ENCODE measurements around the gene GID4.

GID4 gene

DNA sequence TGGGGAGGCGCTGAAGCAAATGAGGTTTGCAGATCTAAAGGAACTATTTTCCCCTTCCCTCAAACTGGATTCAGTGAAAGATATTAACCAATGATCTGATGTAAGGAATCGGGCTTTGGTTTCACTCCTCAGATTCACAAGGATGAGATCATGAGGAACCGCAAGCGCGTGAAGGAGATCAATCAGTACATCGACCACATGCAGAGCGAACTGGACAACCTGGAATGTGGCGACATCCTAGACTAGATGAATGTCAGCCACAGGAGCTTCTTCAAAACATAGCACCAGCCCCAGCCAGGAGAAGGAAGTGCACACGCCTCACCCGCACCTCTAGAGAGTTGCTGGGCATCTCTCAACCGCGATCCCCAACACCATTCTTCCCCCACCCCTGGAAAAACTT is 22.8 kb upstream of the GID4 start:
- DNase-seq (ENCODE audit: low read depth): no peak

DNA sequence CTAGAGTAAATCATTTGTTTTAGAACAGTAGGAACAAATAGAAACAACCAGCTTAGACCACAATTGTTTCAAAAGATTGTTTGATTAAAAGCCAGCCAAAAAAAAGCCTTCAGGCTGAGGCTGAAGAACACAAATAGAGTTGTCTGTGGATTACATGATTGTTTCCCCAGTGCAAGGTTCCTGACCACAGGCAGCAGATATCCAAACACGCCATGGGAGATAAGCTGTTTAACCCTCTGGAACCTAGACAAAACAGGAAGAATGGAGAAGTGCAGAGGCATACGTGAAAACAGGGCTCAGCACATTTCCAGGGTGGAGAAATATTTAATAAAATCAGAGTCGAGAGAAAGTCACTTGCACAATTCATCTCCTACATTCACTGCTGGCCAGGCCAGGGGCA is 21.2 kb upstream of the GID4 start:
- DNase-seq (ENCODE audit: low read depth): no peak

DNA sequence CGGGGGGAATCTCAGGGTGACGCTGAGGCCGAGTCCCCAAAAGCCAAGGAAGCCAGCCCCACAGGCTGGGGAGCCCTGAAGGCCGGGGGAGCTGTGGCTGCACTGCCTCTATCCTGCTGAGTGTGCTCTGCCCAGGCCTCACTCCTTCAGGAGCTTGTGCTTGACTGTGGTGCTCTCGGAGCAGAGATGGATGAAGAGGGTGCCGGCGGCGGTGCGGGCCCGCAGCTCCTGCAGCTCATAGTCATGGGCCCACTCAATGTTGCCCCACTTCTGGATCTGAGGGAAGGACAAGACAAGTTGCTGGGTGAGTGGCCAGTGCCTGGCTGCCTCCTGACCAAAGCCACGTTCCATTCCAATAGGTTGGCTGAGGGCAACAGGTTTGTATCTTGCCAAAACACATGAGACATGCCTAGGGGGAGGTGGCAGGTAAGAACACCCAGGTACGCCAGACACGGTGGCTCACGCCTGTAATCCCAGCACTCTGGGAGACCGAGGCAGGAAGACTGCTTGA is 20.7 kb upstream of the GID4 start:
- no peak for DNase-seq (ENCODE audit: low read depth)

DNA sequence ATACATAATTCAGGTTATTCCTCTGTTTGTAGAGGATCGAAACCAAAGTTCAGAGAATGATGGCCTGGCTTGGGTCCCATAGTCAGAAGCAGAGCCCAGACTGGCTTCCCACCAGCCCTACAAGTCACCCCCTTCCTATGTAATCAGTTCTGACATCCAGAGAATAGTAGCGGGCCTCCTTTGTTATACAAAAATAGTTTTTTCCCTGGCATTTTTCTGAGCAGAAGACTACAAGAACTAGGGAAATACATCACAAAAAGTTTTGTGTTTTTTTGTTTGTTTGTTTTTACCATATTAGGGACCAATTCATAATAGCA is 19.4 kb upstream of the GID4 start:
- DNase-seq (ENCODE audit: low read depth): no peak

DNA sequence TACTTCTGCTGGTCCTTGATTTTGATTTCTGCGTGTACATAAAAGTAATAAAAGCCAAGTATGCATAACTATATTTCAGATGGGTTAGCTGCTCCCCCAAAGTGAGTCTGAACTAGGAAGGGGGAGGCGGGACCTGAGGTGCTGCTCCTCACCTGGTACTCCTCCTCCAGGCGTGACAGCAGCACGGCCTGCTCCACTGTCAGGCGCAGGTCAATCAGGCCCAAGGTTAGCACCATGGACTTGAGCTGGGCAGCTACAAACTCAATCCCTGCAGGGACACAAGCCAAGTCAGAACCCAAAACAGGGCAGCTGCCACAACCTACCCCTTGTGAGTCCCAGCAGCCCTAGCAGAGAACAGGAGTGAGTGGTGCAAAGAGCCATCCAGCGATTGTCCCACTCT is 18.2 kb upstream of the GID4 start:
- DNase-seq (ENCODE audit: low read depth): no peak

- DNase-seq (ENCODE audit: low read depth): no peak
Measured at GRCh38 chr17:18021372-18021771, 17.8 kb upstream of the GID4 start.

DNA sequence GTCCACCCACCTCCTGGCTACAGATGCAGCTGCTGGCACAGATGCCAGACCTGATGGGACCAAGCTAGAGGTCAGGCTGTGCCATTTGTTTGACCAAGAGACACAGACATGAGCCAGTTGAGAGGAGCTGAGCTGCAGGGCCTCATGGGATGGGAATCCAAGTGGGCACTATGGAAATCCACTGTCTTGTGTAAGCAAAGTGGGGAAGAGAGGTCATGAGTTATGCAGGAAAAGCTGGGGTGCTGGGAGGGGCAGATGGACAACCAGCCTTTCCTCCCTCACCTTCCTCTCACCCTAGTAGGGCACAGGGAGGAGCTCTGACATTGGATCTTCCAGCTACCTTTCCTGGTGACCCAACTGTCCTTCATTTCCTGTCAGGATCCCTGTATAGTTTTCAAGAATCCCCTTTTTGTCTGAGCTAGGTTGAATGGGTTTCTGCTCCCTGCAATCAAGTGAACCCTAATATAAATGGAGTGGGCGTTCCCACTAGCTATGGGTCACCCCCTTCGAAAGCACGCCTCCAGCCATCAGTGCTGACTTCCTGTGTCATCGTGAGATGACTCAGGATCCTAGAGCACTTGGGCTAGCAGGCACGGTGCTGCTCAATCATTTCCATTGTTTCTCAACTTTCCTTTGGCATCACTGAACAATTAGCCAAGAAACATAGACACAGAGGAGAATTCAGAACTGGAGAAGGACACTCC is 13.8 kb upstream of the GID4 start:
- peak; percentile 7 for DNase-seq (ENCODE audit: low read depth)

DNA sequence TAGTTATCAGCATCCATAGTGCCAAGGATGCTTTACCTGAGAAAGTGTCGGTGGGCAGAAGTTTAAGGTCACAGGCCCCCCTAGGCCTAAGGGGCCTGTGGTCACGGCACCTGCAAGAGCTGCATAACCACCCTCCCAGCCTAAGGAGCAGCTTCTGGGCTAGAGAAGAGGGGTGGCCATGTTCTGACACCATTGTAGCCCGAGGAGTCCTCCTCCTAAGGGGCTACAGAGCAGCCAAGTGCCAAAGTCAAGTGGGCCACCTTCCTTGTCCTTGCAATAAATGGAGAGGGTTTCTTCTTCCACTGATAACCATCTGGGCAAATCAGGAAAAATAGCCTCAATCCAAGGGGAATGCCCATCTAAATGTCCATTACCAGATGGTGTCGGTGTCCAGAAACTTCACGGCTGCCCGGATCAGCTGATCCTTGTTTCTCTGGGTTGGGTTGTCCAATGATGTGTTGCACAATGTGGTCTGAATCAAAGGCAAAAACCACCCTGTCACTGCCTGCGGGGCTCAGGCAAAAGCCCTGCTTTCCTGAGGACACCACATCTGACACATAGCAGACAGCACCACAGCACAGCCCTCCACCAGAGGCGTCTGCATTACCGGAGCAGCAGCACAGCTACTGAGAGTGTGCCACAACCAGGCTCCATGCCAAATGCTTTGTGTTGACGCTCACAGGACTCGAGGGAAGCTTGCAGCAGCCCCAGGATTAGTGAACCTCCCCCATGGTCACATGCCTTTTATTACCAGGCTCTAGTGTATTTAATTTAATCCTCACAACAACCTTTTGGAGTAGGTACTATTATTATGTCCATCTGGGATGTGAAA is 13.0 kb upstream of the GID4 start:
- no peak for DNase-seq (ENCODE audit: low read depth)

DNA sequence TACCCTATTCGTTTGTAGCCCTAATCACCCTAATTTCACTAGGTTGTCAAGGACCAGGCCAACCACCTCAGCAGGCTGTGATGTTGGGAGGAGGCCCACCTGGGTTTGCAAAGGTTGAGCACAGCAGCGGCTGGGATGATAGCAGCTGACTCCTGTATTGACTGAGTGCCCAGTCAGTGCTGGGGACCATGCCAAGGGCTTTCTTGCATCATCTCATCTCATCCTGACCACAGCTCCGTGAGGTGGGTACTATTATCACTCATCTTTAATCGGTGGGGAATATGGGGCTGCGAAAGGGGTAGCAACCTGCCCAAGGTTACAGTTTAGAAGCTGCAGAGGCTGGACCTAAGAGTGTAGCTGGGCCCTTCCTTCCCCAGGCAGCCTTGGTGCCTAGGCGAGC is 11.9 kb upstream of the GID4 start:
- no peak for DNase-seq (ENCODE audit: low read depth)

DNA sequence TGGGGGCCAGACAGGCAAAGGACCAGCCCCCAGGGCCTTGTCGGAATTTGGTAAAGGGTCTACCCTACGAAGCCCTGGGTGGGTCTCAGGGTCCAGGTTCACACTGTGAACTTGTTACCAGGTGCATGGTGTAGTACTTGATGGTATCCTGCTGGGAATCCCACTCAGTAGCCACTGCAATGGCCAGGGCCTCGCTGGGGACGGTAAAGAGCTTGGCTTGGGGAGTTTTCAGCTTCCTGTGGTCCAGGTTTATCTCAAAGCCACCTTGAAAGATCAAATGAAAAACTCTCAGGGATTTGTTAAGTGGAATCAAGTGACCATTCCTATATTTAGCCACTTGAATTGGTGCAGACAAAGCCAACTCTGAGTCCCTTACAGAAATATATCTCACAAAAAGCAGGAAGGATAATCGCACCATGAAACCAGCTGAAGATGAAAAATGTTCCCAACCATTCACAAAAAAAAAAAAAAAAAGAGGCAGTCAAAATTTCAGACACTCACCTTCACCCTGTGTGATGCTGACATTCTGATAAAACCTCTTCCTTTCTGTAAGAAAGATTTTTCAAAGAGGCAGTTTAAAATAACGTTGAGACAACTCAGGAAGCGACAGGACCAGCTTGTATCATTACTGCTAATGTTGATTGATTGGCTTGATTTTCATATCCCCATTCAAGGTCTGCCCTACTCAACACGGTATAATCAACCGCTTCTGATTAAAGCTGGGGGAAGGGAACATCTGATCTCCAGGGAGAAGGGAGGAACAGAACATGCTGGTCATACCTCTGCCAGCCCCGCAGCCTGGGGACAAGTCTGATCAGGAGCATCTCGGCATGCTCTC is 10.9 kb upstream of the GID4 start:
- no peak for DNase-seq (ENCODE audit: low read depth)

- DNase-seq (ENCODE audit: low read depth): no peak
Measured at GRCh38 chr17:18028952-18029540, 10.2 kb upstream of the GID4 start.

GRCh38 chr17:18031955-18032354 is 7.3 kb upstream of the GID4 start:
- no peak for DNase-seq (ENCODE audit: low read depth)

DNA sequence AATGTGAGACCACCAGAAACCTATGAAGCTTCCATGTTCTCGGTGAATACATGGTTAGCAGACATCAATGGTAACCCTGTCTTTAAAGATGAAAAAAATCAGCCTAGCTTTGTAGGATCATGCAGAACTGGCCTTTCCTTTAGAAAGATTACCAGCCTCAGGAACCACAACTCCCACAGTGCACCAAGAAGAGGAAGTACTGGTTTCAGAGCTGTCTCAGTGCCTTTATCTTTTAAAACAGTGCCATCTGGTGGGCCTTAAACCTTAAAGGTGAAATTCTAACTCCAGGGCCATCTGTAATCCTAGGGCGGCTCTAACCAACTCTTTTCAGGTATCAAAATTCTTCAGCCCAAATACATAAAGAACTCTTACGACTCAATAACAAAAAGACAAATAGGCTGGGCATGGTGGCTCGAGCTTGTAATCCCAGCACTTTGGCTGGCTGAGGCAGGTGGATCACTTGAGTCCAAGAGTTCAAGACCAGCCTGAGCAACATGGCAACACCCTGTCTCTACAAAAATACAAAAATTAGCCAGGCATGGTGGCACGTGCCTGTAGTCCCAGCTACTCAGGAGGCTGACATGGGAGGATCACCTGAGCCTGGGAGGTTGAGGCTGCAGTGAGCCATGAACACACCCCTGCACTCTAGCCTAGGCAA is 5.6 kb upstream of the GID4 start:
- no peak for DNase-seq (ENCODE audit: low read depth)

DNA sequence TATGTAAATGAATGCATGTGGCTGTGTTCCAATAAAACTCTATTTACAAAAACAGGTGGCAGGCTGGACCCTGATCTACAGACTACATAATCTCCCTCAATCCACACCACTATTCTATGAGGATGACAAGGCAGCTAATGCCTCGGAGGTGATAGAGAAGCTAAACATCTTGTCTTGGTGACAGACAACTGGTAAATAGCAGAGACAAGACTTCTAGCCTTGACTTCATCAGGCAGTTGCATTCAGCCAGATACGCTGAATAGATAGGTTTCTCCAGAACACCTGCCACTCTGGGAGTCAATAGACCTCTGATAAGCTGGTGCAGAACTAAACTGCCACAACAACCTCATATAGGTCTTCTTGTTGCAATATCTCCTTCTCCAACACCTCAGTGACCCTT is 3.5 kb upstream of the GID4 start:
- DNase-seq (ENCODE audit: low read depth): no peak

- DNase-seq (ENCODE audit: low read depth): no peak
Measured at GRCh38 chr17:18037486-18037885, 1.7 kb upstream of the GID4 start.

DNA sequence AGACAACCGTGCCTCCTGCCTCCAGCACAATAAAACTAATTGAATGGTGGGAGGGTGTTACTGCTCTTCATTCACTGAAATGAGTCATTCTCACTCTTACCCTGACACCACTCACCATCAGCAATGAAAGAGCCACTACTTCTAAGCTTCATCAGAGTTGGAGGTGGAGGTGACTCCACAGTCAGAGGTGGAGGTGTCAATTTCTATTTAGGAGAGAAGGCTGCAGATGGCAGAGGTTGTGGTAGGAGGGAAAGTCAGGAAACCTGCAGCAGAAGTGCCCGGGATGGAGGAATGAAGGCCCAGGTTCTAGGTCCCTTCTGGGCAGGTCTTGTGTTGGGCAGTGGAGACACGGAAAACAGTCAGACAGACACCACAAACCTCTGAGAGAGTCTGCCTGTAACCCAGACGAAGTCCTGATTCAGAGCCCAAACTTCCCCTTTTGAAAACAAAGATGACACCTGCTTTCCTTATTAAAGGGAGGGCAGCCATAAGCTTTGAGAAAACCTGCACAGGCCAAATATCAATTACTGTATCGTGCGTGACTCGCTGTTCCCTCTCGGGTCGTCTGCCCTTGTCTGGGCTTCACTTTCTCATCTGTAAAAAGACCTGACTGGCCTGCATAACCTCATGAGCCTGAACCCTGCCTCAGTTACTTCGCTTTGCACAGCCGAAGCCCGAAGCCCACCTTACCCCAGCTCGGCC is 908 bp upstream of the GID4 start:
- DNase-seq (ENCODE audit: low read depth): no peak

GRCh38 chr17:18039535-18040260 is 490 bp downstream of the GID4 start:
- no peak for DNase-seq (ENCODE audit: low read depth)

DNA sequence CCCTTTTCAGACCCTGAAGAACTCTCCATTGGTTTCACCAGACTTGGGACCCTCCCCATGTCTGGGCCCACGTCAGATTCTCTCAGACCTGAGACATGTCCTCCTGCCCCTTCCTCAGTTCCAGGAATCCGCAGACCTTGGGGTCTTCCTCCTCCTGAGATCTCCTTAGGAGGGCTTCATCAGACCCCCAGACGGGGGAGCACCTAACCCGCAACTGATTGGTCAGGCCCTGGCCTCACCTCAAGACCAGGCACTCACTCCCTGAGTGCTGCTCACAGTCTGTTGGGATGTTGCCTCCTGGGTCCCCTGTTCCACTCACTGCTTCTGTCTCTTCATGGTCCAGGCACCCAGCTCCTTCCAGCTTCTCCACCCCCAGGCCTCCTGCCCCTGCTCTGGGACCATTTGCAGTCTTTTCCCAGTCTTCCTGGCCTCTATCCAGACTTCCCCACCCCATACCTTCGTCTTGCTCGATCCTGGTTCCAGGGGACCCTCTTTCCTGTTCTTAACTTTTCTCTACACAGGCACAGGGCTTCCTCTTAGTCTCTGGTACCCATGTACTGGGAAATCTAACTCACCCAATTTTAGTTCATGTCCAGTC is 1.2 kb downstream of the GID4 start:
- DNase-seq (ENCODE audit: low read depth): no peak

DNA sequence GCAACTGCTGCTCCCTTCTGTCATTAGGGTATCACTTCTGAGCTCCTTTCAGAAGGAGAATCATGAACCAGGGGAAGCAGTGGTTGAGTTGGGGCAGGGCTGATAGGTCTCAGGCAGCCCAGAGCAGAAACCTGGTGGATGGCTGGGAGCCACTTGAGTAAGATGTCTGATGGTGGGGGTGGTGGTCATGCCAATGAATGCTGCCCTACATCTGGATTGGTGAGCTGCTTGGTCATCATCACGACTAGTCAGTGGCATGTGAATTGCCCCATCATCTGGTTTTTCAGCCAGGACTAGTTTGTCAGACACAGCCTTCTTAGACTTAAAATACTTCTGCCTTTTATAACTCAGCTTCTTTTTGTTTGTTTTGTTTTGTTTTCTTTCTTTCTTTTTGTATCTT is 2.6 kb downstream of the GID4 start:
- no peak for DNase-seq (ENCODE audit: low read depth)

GRCh38 chr17:18042983-18043382 is 3.8 kb downstream of the GID4 start:
- DNase-seq (ENCODE audit: low read depth): no peak

Data from activated T-helper 9 cell treated with anti-CD3 and anti-CD28 coated beads, Interleukin-2, amount 50 U/mL, for 16 hours (primary cell).